HEK293 (cell line): Measurements from ENCODE around the gene CCNDBP1.

ENCODE experiments used
- CTCF ChIA-PET: fragments of 350-600 bp; formaldehyde crosslinking; extraction: SDS; loops from one replicate; lab custom pipeline; 2021; ENCODE audit warnings: antibody characterized with exemption; lab: Yijun Ruan, JAX
- POLR2A ChIA-PET: fragments of 300-600 bp; formaldehyde crosslinking; extraction: SDS; loops from one replicate; lab custom pipeline; 2020; ENCODE audit warnings: antibody characterized with exemption, inconsistent platforms; lab: Yijun Ruan, JAX
- H3K27ac ChIP-seq: fragments of 200-500 bp; sonication (Bioruptor generic); 2 replicates; pipeline ENCODE4 v1.5.1; 2014; ENCODE audit warnings: low read depth, low read length, control low read depth, inconsistent platforms; ENCODE audit errors: extremely low read depth
- H3K36me3 ChIP-seq, 2 experiments: fragments of 200-500 bp in 1 of 2; sonication (Bioruptor generic) in 1 of 2; 1 replicate in 1 of 2; 2 replicates in 1 of 2; pipeline ENCODE4 v1.5.1; 2014 to 2017; ENCODE audit warnings: inconsistent platforms in 2 of 2, low read length in 2 of 2; ENCODE audit not compliant: control insufficient read depth in 2 of 2, insufficient read depth in 1 of 2
- H3K4me1 ChIP-seq: fragments of 200-500 bp; sonication (Bioruptor generic); 2 replicates; pipeline ENCODE4 v1.5.1; 2014; ENCODE audit warnings: mild to moderate bottlenecking, low read length, inconsistent platforms; ENCODE audit not compliant: control insufficient read depth, insufficient read depth
- H3K4me3 ChIP-seq: 2 replicates; pipeline ENCODE4 v1.5.1; 2011; ENCODE audit warnings: low read depth, mild to moderate bottlenecking, control low read depth, low read length, moderate library complexity
- H3K9me3 ChIP-seq: fragments of 200-500 bp; sonication (Bioruptor generic); 2 replicates; pipeline ENCODE4 v1.5.1; 2014; ENCODE audit warnings: low read depth, low read length, inconsistent platforms; ENCODE audit not compliant: control insufficient read depth, insufficient read depth
- BCL11B ChIP-seq: fragments of 450-650 bp; formaldehyde crosslinking; IDR thresholded peaks from 2 replicates; pipeline ENCODE4 v1.5.1; 2016; ENCODE audit warnings: low read depth, missing biosample characterization, missing genetic modification characterization
- HOXC10 ChIP-seq: sonication (generic); formaldehyde crosslinking; IDR thresholded peaks from 2 replicates; pipeline ENCODE4 v1.8.1; 2023; ENCODE audit warnings: mild to moderate bottlenecking, missing genetic modification reagents
- KLF9 ChIP-seq: fragments of 450-650 bp; formaldehyde crosslinking; IDR thresholded peaks from 2 replicates; pipeline ENCODE4 v1.5.1; 2016; ENCODE audit warnings: missing biosample characterization, missing genetic modification characterization, low read depth
- PRDM1 ChIP-seq: fragments of 450-650 bp; formaldehyde crosslinking; IDR thresholded peaks from 2 replicates; pipeline ENCODE4; 2016; ENCODE audit warnings: missing biosample characterization, missing genetic modification characterization
- YY1 ChIP-seq: fragments of 450-650 bp; formaldehyde crosslinking; IDR thresholded peaks from 2 replicates; pipeline ENCODE4 v1.5.1; 2018; ENCODE audit warnings: missing biosample characterization, missing genetic modification characterization
- ZBTB21 ChIP-seq: fragments of 450-650 bp; formaldehyde crosslinking; IDR thresholded peaks from 2 replicates; pipeline ENCODE4 v1.5.1; 2017; ENCODE audit warnings: missing biosample characterization, missing genetic modification characterization
- ZFHX2 ChIP-seq: fragments of 450-650 bp; formaldehyde crosslinking; conservative IDR thresholded peaks from 2 replicates; pipeline ENCODE4 v1.5.1; 2016; ENCODE audit warnings: missing biosample characterization, missing genetic modification characterization
- ZNF114 ChIP-seq: fragments of 450-650 bp; formaldehyde crosslinking; IDR thresholded peaks from 2 replicates; pipeline ENCODE4 v1.5.0; 2017; ENCODE audit warnings: missing biosample characterization, missing genetic modification characterization
- ZNF140 ChIP-seq: fragments of 450-650 bp; formaldehyde crosslinking; IDR thresholded peaks from 2 replicates; pipeline ENCODE4 v1.5.1; 2016; ENCODE audit warnings: missing biosample characterization, missing genetic modification characterization
- ZNF169 ChIP-seq: fragments of 450-650 bp; formaldehyde crosslinking; IDR thresholded peaks from 2 replicates; pipeline ENCODE4 v1.5.1; 2016; ENCODE audit warnings: missing biosample characterization, missing genetic modification characterization
- ZNF223 ChIP-seq: fragments of 450-650 bp; formaldehyde crosslinking; IDR thresholded peaks from 2 replicates; pipeline ENCODE4 v1.5.1; 2016; ENCODE audit warnings: missing biosample characterization, missing genetic modification characterization
- ZNF350 ChIP-seq: fragments of 450-650 bp; formaldehyde crosslinking; IDR thresholded peaks from 2 replicates; pipeline ENCODE4 v1.5.0; 2017; ENCODE audit warnings: missing biosample characterization, mild to moderate bottlenecking, missing genetic modification characterization
- ZNF473 ChIP-seq: fragments of 450-650 bp; formaldehyde crosslinking; IDR thresholded peaks from 2 replicates; pipeline ENCODE4 v1.5.1; 2017; ENCODE audit warnings: missing biosample characterization, missing genetic modification characterization
- ZNF529 ChIP-seq: fragments of 450-650 bp; formaldehyde crosslinking; IDR thresholded peaks from 2 replicates; pipeline ENCODE4 v1.5.1; 2017; ENCODE audit warnings: missing genetic modification characterization, missing biosample characterization; ENCODE audit not compliant: insufficient replicate concordance
- ZNF792 ChIP-seq: fragments of 450-650 bp; formaldehyde crosslinking; IDR thresholded peaks from 2 replicates; pipeline ENCODE4 v1.5.1; 2016; ENCODE audit warnings: missing biosample characterization, missing genetic modification characterization
- TF ChIP-seq, protein P1 (sequence below): fragments of 450-650 bp; formaldehyde crosslinking; IDR thresholded peaks from 2 replicates; pipeline ENCODE4 v1.5.1; 2017; ENCODE audit warnings: missing biosample characterization, missing genetic modification characterization
- TF ChIP-seq, protein P2 (sequence below): fragments of 450-650 bp; formaldehyde crosslinking; IDR thresholded peaks from 2 replicates; pipeline ENCODE4 v1.5.1; 2016; ENCODE audit warnings: missing biosample characterization, missing genetic modification characterization, borderline replicate concordance
- TF ChIP-seq, protein P3 (sequence below): IDR thresholded peaks from 2 replicates; pipeline ENCODE4 v1.6.1; 2011; ENCODE audit warnings: mild to moderate bottlenecking, low read depth, low read length, borderline replicate concordance
- TF ChIP-seq, protein P4 (sequence below): fragments of 450-650 bp; formaldehyde crosslinking; IDR thresholded peaks from 2 replicates; pipeline ENCODE4; 2016; ENCODE audit warnings: missing biosample characterization, missing genetic modification characterization

Gene CCNDBP1

GRCh38 chr15:43210172-43210745 is 25.1 kb downstream of the CCNDBP1 start:
- no peak for TF ChIP-seq YY1 (tag by site-specific recombination)
- TF ChIP-seq ZBTB21 (tag by site-specific recombination): no peak
- no peak for TF ChIP-seq ZNF169 (tag by site-specific recombination)
- no peak for TF ChIP-seq ZNF792
- no peak for TF ChIP-seq BCL11B (tag by site-specific recombination)
- TF ChIP-seq, protein P1, sequence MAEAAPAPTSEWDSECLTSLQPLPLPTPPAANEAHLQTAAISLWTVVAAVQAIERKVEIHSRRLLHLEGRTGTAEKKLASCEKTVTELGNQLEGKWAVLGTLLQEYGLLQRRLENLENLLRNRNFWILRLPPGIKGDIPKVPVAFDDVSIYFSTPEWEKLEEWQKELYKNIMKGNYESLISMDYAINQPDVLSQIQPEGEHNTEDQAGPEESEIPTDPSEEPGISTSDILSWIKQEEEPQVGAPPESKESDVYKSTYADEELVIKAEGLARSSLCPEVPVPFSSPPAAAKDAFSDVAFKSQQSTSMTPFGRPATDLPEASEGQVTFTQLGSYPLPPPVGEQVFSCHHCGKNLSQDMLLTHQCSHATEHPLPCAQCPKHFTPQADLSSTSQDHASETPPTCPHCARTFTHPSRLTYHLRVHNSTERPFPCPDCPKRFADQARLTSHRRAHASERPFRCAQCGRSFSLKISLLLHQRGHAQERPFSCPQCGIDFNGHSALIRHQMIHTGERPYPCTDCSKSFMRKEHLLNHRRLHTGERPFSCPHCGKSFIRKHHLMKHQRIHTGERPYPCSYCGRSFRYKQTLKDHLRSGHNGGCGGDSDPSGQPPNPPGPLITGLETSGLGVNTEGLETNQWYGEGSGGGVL: no peak
- TF ChIP-seq ZNF473: no peak
- no peak for TF ChIP-seq ZNF350 (tag by site-specific recombination)
- ChIA-PET POLR2A (no interaction called here), CTCF (interaction anchor here (0.7 kb wide), 1 partner anchor 137 kb away, joined by 4 read pairs; no protein-coding TSS in a partner anchor)
- H3K27ac ChIP-seq: no peak overlapping the region
- no peaks in the 10 kb centered on the region for H3K4me1 ChIP-seq
- H3K36me3 ChIP-seq: no peaks in the 10 kb centered on the region
- no peak overlapping the region for H3K4me3 ChIP-seq
- H3K9me3 ChIP-seq: no peaks in the 10 kb centered on the region

DNA sequence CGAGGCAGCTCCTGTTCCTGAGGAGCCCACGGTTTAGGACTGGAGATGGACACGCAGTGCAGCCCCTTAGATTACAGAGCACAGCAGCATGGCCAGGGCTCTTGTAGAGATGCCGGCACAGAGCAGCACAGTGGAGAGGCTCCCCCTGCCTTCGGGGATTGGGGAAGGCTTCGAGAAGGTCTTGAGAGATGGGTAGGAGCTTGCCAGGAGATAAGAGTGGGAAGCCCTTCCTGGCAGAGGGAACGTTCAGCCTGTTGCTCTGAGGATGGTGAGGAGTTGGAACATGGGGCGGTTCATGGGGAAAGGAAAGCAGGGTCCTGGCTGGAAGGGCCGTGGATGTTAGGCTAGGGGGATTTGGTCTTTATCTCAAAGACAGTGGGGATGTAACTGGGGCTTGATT is 25.6 kb downstream of the CCNDBP1 start:
- no peaks in the 10 kb centered on the region for H3K4me1 ChIP-seq
- no peaks in the 10 kb centered on the region for H3K36me3 ChIP-seq
- TF ChIP-seq KLF9 (tag by site-specific recombination): no peak
- TF ChIP-seq ZNF140 (tag by site-specific recombination): no peak
- TF ChIP-seq, protein P2, sequence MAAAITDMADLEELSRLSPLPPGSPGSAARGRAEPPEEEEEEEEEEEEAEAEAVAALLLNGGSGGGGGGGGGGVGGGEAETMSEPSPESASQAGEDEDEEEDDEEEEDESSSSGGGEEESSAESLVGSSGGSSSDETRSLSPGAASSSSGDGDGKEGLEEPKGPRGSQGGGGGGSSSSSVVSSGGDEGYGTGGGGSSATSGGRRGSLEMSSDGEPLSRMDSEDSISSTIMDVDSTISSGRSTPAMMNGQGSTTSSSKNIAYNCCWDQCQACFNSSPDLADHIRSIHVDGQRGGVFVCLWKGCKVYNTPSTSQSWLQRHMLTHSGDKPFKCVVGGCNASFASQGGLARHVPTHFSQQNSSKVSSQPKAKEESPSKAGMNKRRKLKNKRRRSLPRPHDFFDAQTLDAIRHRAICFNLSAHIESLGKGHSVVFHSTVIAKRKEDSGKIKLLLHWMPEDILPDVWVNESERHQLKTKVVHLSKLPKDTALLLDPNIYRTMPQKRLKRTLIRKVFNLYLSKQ (tag by site-specific recombination): no peak
- TF ChIP-seq ZNF114 (tag by site-specific recombination): no peak
- TF ChIP-seq HOXC10 (CRISPR knock-in tag): no peak
- H3K9me3 ChIP-seq: no peaks in the 10 kb centered on the region
- ChIA-PET POLR2A (no interaction called here), CTCF (interaction anchor here (0.7 kb wide), 1 partner anchor 136 kb away, joined by 4 read pairs; no protein-coding TSS in a partner anchor)
- H3K4me3 ChIP-seq: no peak overlapping the region
- no peak overlapping the region for H3K27ac ChIP-seq

GRCh38 chr15:43211224-43211735 is 26.1 kb downstream of the CCNDBP1 start:
- CTCF ChIA-PET: interaction anchor here (0.7 kb wide), 1 partner anchor 136 kb away, joined by 4 read pairs; no protein-coding TSS in a partner anchor
- POLR2A ChIA-PET: no interaction called here

More at GRCh38 chr15:43211224-43211735, 26.1 kb downstream of the CCNDBP1 start:
- Histone ChIP-seq H3K4me3 (no peak overlapping the region), H3K36me3 (no peaks in the 10 kb centered on the region), H3K9me3 (no peaks in the 10 kb centered on the region), H3K4me1 (no peaks in the 10 kb centered on the region), H3K27ac (no peak overlapping the region)
- TF ChIP-seq PRDM1 (tag by site-specific recombination): no peak
- TF ChIP-seq, protein P3, sequence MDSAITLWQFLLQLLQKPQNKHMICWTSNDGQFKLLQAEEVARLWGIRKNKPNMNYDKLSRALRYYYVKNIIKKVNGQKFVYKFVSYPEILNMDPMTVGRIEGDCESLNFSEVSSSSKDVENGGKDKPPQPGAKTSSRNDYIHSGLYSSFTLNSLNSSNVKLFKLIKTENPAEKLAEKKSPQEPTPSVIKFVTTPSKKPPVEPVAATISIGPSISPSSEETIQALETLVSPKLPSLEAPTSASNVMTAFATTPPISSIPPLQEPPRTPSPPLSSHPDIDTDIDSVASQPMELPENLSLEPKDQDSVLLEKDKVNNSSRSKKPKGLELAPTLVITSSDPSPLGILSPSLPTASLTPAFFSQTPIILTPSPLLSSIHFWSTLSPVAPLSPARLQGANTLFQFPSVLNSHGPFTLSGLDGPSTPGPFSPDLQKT: no peak
- TF ChIP-seq ZFHX2 (tag by site-specific recombination): no peak
- TF ChIP-seq, protein P4, sequence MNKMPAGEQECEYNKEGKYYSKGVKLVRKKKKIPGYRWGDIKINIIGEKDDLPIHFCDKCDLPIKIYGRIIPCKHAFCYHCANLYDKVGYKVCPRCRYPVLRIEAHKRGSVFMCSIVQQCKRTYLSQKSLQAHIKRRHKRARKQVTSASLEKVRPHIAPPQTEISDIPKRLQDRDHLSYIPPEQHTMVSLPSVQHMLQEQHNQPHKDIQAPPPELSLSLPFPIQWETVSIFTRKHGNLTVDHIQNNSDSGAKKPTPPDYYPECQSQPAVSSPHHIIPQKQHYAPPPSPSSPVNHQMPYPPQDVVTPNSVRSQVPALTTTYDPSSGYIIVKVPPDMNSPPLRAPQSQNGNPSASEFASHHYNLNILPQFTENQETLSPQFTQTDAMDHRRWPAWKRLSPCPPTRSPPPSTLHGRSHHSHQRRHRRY (tag by site-specific recombination): no peak
- TF ChIP-seq ZNF529 (tag by site-specific recombination): no peak
- no peak for TF ChIP-seq ZNF223
